Measurements from ENCODE around the gene CTXN1. TPM values are rescaled to one million over a fixed set of nuclear protein-coding genes. Genes with fewer than 3 reads are reported as not detected.

Gene CTXN1
- total RNA-seq: 1.1 and 1.3 TPM in 2 replicates

GRCh38 chr19:7926021-7926726 lies at the start of gene CTXN1:
CTXN1 (minus strand) TSS chr19:7926135; CDS start chr19:7925538, 597 bp downstream.

GRCh38 chr19:7943444-7944176 lies 17.7 kb upstream of the CTXN1 start, which contains the start of gene TIMM44:
TIMM44 (minus strand) TSS chr19:7943666; CDS start chr19:7943651, 15 bp downstream.

GRCh38 chr19:7919610-7920518 lies 6.1 kb downstream of the CTXN1 start, which contains the start of gene SNAPC2:
SNAPC2 (plus strand) TSS chr19:7920338; CDS start chr19:7920367, 29 bp downstream.

GRCh38 chr19:7914598-7915045 lies 11.3 kb downstream of the CTXN1 start, which contains the start of gene TGFBR3L:
TGFBR3L (plus strand) TSS chr19:7914830.

GRCh38 chr19:7903244-7904073 lies 22.5 kb downstream of the CTXN1 start, which contains the start of gene MAP2K7:
MAP2K7 (plus strand) TSS chr19:7903877; CDS start chr19:7903945, 68 bp downstream.

GRCh38 chr19:7888145-7888825 lies 37.6 kb downstream of the CTXN1 start, which contains the start of gene LRRC8E:
LRRC8E (plus strand) TSS chr19:7888510; CDS start chr19:7895604, 7,094 bp downstream.

Other genes with a start within 250 kb of the CTXN1 start
- not detected in 2 replicates for gene MCEMP1, start 249.0 kb downstream of the CTXN1 start, total RNA-seq
- gene TRAPPC5, start 245.3 kb downstream of the CTXN1 start, total RNA-seq: 40.4 and 41.4 TPM in 2 replicates
- not detected in 2 replicates for gene FCER2, start 224.0 kb downstream of the CTXN1 start, total RNA-seq
- gene CLEC4G, start 194.0 kb downstream of the CTXN1 start, total RNA-seq: not detected in 2 replicates
- not detected in 2 replicates for gene CD209, start 178.6 kb downstream of the CTXN1 start, total RNA-seq
- not detected in 2 replicates for gene CLEC4M, start 162.9 kb downstream of the CTXN1 start, total RNA-seq
- 14.4 and 14.5 TPM in 2 replicates for gene EVI5L, start 95.9 kb downstream of the CTXN1 start, total RNA-seq
- gene PRR36, start 51.7 kb downstream of the CTXN1 start, total RNA-seq: not detected in 2 replicates
- 6.1 and 7.8 TPM in 2 replicates for gene LRRC8E, start 37.6 kb downstream of the CTXN1 start, total RNA-seq
- 9.5 and 9.7 TPM in 2 replicates for gene MAP2K7, start 22.3 kb downstream of the CTXN1 start, total RNA-seq
- gene TGFBR3L, start 11.3 kb downstream of the CTXN1 start, total RNA-seq: 0.26 and 0.76 TPM in 2 replicates
- gene SNAPC2, start 5.8 kb downstream of the CTXN1 start, total RNA-seq: 23.7 and 25.9 TPM in 2 replicates
- 39.9 and 48.3 TPM in 2 replicates for gene TIMM44, start 17.5 kb upstream of the CTXN1 start, total RNA-seq
- gene ELAVL1, start 79.5 kb upstream of the CTXN1 start, total RNA-seq: 27.3 and 30.7 TPM in 2 replicates
- gene CCL25, start 126.6 kb upstream of the CTXN1 start, total RNA-seq: 0.32 TPM in 1 of 2 replicates, not detected in the other
- gene FBN3, start 223.5 kb upstream of the CTXN1 start, total RNA-seq: not detected in 2 replicates